ENCODE data around the gene PPP4R1.

- TF ChIP-seq CTCF (IDR thresholded peaks at IDR 0.05; ENCODE audit: insufficient read depth, low read length) (no peak), POLR2AphosphoS5 (IDR thresholded peaks at IDR 0.05; ENCODE audit: low read depth) (no peak), REST (IDR thresholded peaks at IDR 0.05; ENCODE audit: insufficient replicate concordance, low read depth) (no peak), GABPA (IDR thresholded peaks at IDR 0.05; ENCODE audit: low read depth) (no peak)
These were observed 91.4 kb downstream of the PPP4R1 start for GRCh38 chr18:9522952-9523351.

All from HL-60 (cell line).